Retinal pigment epithelial cell (primary cell): Measurements from ENCODE around the gene BTLA.

Experiments
- DNase-seq: peaks from one replicate; pipeline ENCODE4 v3.0.0-alpha.2; 2010; ENCODE audit warnings: low read depth
- H3K4me3 ChIP-seq: 2 replicates; pipeline ENCODE4 v1.5.1; 2011; ENCODE audit warnings: mild to moderate bottlenecking, low read length, control low read depth, moderate library complexity
- TF ChIP-seq, protein P1 (sequence below): conservative IDR thresholded peaks from 2 replicates; pipeline ENCODE4 v1.5.1; 2011; ENCODE audit warnings: low read depth, low read length, control low read depth, inconsistent platforms

BTLA gene

DNA sequence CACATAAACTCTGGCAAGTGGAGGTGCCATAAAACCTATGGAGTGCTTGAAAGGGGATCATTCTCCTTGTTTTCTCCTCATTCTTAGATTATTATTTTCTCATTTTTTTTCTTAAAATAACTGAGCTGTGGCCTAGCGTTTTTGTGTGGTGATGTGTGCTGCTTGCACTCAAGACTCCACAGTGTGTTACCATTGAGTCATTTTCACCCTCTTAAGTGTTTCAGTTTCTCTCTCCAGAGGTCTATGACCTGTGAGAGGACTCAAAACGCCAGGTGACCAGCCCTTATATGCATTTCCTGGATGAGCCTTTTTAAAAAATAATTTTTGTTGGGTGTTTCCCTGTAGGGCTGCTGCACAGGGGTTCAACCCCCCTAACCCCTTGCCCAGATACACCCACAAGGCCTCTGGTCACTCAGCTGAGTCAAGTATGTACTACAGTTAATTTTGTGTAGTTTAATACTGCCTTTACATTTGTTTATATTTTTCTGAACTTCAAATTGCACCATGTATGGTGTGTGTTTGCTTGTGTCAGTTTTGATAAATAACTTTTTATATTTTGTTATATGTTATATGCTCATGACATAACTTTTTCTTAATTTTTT is 15.4 kb upstream of the BTLA start:
- TF ChIP-seq, protein P1, sequence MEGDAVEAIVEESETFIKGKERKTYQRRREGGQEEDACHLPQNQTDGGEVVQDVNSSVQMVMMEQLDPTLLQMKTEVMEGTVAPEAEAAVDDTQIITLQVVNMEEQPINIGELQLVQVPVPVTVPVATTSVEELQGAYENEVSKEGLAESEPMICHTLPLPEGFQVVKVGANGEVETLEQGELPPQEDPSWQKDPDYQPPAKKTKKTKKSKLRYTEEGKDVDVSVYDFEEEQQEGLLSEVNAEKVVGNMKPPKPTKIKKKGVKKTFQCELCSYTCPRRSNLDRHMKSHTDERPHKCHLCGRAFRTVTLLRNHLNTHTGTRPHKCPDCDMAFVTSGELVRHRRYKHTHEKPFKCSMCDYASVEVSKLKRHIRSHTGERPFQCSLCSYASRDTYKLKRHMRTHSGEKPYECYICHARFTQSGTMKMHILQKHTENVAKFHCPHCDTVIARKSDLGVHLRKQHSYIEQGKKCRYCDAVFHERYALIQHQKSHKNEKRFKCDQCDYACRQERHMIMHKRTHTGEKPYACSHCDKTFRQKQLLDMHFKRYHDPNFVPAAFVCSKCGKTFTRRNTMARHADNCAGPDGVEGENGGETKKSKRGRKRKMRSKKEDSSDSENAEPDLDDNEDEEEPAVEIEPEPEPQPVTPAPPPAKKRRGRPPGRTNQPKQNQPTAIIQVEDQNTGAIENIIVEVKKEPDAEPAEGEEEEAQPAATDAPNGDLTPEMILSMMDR, result no peak
- no peak for DNase-seq
- H3K4me3 ChIP-seq, result no peak overlapping the region

DNA sequence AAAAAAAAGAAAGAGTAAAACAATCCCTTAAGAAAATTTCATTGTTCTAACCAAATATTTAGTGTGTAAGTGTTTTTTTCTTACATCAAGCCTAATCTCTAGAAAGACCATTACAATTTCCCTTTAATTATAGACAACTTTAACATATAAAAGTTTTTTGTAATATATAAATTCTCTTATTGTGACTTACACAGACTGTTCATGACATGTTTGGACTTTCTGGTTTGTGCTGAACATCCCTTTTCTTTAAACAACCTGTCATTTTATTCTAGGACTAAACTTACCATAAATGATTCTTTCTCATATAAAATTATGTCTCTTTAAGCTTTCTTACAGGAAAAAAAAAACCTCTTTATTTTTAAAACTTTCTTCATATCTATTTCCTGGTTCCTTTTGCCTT is 13.0 kb upstream of the BTLA start:
- DNase-seq, result no peak
- TF ChIP-seq, protein P1, result no peak
- H3K4me3 ChIP-seq, result no peak overlapping the region

DNA sequence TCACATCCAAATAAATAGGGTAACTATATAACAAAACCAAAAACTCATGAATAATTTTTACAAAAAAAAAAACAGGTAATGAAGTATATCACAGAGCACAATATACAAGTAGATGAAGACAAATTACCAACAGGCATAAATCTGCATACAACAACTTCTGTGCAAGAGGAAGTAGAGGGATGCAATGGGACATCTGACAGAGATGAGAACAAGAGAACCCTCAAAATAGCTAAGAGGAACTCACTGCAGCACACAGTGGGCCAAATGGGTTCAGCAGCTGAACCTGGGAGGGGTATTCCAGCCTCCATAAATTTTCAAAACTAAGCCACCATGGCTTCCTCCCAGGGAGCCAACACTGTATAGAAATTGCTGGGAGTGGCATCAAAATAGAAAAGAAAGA is 9.6 kb upstream of the BTLA start:
- no peak overlapping the region for H3K4me3 ChIP-seq
- no peak for DNase-seq
- TF ChIP-seq, protein P1, result no peak

DNA sequence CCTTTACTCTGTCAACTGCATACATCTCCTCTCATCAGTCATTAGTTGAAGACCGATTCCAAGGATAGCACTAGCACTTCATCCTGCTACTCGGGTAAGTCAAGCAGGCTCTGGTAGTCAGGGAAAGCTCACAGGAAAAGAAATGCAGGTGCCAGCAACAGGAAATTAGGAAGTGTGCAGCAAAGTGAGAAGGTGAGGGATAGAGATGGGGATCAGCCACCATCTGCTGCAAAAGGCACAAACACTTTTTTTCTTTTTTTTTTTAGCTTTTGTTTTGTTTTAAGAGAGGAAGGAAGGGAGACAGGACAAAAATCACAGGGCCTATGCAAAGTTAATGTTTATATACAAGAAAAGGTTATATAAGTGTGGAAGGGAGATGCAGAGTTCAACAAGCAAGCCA is 9.0 kb upstream of the BTLA start:
- H3K4me3 ChIP-seq, result no peak overlapping the region
- no peak for DNase-seq
- TF ChIP-seq, protein P1, result no peak

DNA sequence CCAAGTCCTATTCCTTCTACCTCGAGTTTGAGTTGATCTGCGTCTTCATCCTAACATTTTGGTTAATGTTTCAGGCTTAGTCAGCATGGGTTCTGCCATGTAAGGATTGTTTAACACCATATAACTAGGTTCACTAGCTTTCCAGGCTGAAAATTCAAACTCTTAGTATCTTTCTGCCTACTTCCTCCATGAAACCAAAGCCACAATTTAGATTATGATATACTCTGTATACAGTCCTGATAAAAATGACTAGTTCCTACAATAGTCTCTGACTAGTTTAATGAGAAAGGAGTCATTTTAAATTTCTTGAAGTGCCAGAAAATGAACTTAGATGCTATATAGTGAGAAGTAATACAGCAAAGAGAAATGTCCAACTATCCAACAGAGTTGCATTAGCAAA is 6.6 kb upstream of the BTLA start:
- TF ChIP-seq, protein P1, result no peak
- no peak overlapping the region for H3K4me3 ChIP-seq
- DNase-seq, result no peak

DNA sequence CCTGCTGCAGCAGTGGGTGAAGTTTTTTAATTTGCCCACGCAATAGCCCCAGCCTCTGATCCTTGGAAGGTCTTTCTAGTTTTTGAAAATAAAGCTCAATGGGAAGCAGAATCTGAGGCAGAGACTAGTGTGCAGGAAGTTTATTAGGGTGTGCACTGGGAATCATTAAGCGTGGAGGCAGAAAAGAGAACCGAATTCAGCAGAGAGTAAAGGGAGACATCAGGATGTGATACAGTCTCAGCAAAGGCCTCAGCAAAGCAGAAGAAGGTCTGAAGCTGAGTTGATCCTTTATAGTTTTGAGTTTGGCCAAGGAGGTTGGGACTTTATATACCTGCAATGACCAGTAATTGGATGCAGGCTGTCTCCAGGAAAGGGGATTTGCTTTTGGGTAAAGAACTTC is 4.9 kb upstream of the BTLA start:
- TF ChIP-seq, protein P1, result no peak
- H3K4me3 ChIP-seq, result no peak overlapping the region
- DNase-seq, result no peak

DNA sequence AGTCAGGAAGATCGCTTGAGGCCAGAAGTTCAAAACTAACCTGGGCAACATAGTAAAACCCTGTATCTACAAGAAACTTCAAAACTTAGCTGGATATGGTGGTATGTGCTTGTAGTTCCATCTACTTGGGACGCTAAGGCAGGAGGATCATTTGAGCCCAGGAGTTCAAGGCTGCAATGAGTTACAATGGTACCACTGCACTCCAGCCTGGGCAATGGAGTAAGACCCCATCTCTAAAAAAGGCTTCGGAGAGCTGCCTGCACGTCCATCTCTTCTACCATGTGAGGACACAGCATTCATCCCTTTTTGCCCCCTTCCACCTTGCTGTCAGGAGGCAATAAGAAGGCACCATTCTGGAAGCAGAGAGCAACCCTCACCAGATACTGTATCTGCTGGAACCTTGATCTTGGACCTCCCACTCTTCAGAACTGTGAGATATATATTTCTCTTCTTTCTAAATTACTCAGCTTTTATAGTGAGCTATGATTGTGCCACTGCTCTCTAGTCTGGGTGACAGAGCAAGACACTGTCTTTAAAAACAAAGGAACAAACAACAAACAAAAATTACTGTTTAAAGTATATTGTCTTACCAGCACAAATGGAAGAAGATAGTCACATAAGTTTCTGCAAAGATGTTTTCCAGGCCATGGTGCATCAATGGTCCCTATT is 4.2 kb upstream of the BTLA start:
- H3K4me3 ChIP-seq, result no peak overlapping the region
- no peak for DNase-seq
- TF ChIP-seq, protein P1, result no peak
